ENCODE data around the gene RASAL3.
"Not testable (repeated sequence)": the region's sequence is repeated elsewhere in the genome, so short reads cannot be mapped to it uniquely, and the experiment has no call there.

RASAL3 gene

DNA sequence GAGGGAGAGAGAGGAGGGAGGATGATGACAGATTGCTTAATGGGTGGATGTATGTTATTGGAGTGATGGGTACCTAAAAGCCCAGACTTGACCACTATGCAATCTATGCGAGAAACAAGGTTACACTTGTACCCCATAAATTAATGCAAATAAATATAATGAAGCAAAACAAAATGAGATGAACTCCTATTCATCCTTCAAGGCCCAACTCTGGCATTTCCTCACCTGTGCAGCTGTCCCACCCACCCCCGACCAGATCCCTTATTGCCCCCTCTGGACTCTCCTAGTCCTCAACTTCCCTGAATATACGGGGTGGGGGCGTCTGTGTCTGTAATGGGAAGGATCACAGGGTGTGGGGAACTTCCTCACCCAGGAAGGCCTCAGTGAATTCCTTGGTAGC, 10.8 kb upstream of the RASAL3 start:
- H3K4me3 ChIP-seq (ENCODE audit: low read depth, low read length): no peak overlapping the region

DNA sequence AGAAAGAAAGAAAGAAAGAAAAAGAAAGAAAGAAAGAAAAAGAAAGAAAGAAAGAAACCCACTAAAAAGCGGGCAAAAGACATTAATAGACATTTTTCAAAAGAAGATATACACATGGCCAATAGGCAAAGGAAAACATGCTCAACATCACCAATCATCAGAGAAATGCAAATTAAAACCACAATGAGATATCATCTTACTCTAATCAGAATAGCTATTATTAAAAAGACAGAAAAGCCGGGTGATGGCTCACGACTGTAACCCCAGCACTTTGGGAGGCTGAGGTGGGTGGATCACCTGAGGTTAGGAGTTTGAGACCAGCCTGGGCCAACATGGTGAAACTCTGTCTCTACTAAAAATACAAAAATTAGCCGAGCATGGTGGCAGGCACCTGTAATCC, 9.5 kb upstream of the RASAL3 start:
- not testable (repeated sequence) for H3K4me3 ChIP-seq (ENCODE audit: low read depth, low read length)

DNA sequence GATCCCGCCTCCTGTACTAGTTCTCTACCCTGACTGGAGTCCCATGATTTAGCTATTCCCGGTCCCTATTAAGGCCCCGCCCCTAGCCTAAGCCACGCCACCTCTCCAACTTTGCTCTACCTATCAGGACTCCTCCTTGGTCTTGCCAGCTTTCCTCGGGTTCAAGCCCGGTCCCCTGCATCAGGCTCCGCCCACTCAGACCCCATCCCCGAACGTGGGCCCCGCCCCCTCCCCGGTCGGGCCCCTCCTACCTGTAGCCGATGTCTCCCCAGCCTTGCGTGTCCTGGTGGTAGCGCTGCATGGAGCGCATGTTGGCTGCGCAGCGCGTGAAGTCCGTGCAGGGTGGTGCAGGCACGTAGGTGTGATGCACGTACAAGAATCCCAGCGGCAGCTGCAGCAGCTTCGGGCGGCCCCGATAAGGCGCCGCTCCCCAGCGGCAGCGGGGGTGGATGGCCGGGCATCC, 7.3 kb upstream of the RASAL3 start:
- H3K4me3 ChIP-seq (ENCODE audit: low read depth, low read length): no peak overlapping the region

DNA sequence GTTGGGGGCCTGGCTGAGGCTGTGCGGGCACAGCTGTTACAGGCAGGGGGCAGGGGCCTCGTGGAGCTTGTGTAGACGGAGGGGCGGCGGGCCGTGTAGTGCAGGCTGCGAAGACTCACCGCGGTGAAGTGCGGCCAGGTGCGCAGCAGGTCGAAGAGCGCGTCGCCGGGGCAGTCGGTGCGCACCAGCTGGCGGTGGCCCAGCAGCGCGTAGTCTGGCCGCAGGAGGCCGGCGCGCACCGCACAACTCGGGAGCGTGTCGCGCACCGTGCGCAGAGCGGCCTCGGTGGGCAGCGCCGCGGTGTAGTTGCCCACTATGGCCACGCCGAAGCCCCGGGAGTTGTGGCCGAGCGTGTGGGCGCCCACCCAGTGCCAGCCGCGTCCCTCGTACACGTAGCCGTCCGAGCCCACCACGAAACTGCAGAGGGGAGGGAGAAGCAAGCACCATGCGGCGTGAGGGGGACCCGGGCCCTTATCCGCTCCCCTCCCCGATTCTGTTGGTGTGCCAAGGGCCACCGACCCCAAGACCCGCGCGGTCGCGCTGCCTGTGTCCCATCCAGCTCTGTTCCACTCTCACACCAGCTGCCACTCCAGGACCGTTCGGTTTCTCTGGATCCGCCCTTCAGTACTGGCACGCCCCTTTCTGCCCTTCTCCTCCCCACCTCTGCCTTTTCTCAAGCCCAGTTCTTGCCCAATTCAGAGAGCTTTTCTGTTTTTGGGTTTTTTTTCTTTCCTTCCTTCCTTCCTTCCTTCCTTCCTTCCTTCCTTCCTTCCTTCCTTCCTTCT, 5.4 kb upstream of the RASAL3 start:
- peak overlapping the region; percentile 50 for H3K4me3 ChIP-seq (ENCODE audit: low read depth, low read length)

GRCh38 chr19:15468675-15469512, 4.5 kb upstream of the RASAL3 start:
- H3K4me3 ChIP-seq (ENCODE audit: low read depth, low read length): no peak overlapping the region

DNA sequence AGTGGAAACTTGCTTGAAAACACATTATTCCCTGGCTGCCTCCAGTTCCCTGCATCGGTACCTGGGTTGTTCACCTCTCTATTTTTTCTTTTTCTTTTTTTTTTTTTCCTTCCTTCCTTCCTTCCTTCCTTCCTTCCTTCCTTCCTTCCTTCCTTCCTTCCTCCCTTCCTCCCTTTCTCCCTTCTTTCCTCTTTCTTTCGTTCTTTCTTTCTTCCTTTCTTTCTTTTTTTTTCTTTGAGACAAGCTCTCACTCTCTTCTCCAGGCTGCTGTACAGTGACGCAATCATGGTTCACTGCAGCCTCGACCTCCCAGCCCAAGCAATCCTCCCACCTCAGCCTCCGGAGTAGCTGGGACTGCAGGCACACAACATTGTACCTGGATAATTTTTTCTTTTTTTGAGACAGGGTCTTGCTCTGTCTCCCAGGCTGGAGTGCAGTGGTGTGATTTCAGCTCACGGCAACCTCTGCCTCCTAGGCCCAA, 3.4 kb upstream of the RASAL3 start:
- no peak overlapping the region for H3K4me3 ChIP-seq (ENCODE audit: low read depth, low read length)

GRCh38 chr19:15466851-15467733, 2.7 kb upstream of the RASAL3 start:
- H3K4me3 ChIP-seq (ENCODE audit: low read depth, low read length): no peak overlapping the region

- H3K4me3 ChIP-seq (ENCODE audit: low read depth, low read length): no peak overlapping the region
Observed at GRCh38 chr19:15463861-15464371, 428 bp downstream of the RASAL3 start.

GRCh38 chr19:15461694-15462093, 2.6 kb downstream of the RASAL3 start:
- H3K4me3 ChIP-seq (ENCODE audit: low read depth, low read length): no peak overlapping the region

- no peak overlapping the region for H3K4me3 ChIP-seq (ENCODE audit: low read depth, low read length)
Observed at GRCh38 chr19:15457701-15458484, 6.5 kb downstream of the RASAL3 start.

- H3K4me3 ChIP-seq (ENCODE audit: low read depth, low read length): peak overlapping the region; percentile 39
Observed at GRCh38 chr19:15456871-15457700, 7.3 kb downstream of the RASAL3 start.

DNA sequence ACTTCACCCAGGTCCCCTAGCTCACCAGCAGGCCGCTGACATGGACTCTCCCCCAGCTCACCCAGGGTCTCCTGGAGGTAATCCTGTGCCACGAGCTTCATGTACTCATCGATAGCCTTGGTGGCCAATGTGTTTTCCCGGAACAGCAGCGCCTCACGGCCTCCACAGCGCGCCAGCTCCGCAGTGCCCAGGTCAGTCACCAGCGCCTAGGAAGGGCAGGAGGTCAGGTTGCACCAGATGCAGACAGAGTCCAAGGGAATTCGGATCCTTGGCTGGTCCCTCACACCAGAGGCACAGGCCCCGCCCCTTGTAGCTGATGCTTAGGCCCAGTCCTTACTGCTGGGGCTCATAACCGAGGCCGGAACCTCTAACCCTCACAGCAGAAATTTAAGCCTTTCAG, 7.9 kb downstream of the RASAL3 start:
- no peak overlapping the region for H3K4me3 ChIP-seq (ENCODE audit: low read depth, low read length)

DNA sequence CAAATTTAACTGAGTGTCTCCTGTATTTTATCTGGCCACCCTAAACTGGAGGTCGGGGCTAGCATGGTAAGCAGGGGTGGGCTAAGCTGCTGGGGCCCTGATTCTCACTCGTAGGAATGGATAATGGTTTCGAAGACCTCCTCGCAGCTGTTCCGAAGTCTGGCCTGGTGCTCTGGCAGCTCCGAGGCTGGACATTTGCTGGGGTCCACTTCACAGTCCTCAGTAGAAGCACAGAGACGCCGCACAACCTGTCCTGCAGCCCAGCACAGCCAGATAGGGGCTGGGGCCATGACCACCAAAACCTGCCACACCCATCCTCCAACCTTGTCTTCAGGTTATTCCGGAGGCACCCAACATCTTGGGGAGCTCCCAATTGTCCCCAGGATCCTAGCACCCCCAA, 8.3 kb downstream of the RASAL3 start:
- no peak overlapping the region for H3K4me3 ChIP-seq (ENCODE audit: low read depth, low read length)

- no peak overlapping the region for H3K4me3 ChIP-seq (ENCODE audit: low read depth, low read length)
Observed at GRCh38 chr19:15453906-15454860, 10.2 kb downstream of the RASAL3 start.

DNA sequence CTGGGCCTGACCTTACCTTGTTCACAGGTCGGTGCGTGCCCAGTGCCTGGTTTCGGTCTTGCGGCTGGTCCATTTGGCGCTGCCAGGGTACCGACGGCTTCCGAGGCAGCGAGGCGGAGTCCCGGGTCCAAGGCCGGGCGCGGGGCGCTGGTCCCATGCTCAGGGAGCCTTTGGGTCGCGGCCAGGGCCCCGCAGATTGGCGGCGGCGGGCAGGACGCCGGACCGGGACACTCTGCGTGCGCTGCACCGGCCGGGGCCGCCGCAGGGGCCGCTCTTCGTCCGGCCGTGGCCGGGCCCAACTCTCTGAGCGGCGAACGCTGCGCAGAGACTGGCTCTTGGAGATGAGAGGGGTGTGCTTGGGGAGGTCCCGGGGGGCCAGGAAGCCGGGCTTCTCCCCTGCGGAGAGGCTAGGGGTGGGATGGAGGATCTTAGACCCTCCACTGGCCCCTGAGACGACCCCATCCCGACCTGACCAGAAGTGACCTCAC, 11.2 kb downstream of the RASAL3 start:
- peak overlapping the region; percentile 24 for H3K4me3 ChIP-seq (ENCODE audit: low read depth, low read length)

GRCh38 chr19:15452111-15453047, 12.0 kb downstream of the RASAL3 start:
- H3K4me3 ChIP-seq (ENCODE audit: low read depth, low read length): peak overlapping the region; percentile 30

GRCh38 chr19:15450528-15450890, 13.8 kb downstream of the RASAL3 start:
- H3K4me3 ChIP-seq (ENCODE audit: low read depth, low read length): no peak overlapping the region
